Right lobe of liver (tissue), 4 donors: ENCODE measurements around the gene ZNF768.

Experiments used
- POLR2A ChIP-seq: fragments of 450-650 bp; IDR thresholded peaks from one replicate; pipeline ENCODE4 v1.6.1; 2017; ENCODE audit warnings: antibody characterized with exemption, mild to moderate bottlenecking
- TF ChIP-seq, protein P1 (sequence below), 4 donors: fragments of 200-600 bp in 3 of 4; fragments of 450-650 bp in 1 of 4; IDR thresholded peaks; one replicate each; pipeline versions ENCODE4 v1.5.1 to v1.8.0; 2016 to 2022; ENCODE audit warnings: antibody characterized with exemption in 4 of 4, mild to moderate bottlenecking in 2 of 4
- donor health status: DM: no; HTN: no; CAD: no.
- donor health status: DM: no; HTN: no; CAD: no.
- donor health status: DM: no; HTN: yes; CAD: no.

DNA sequence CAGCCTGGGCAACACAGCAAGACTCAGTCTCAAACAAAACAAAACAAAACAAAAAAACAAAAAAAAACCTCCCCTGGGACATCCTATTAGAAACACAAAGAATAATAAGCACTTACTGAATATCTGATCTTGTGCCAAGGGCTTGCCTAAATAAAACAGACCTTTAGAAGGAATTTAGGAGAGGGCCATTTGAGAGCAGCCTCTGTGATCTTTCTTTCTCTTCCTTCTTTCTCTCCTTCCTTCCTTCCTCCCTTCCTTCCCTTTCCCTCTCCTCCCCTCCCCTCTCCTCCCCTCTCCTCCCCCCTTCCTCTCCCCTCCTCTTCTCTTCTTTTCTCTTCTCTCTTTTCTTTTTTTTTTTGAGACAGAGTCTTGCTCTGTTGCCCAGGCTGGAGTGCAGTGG, 41.5 kb downstream of the ZNF768 start:
- TF ChIP-seq POLR2A, result no peak
- TF ChIP-seq, protein P1, sequence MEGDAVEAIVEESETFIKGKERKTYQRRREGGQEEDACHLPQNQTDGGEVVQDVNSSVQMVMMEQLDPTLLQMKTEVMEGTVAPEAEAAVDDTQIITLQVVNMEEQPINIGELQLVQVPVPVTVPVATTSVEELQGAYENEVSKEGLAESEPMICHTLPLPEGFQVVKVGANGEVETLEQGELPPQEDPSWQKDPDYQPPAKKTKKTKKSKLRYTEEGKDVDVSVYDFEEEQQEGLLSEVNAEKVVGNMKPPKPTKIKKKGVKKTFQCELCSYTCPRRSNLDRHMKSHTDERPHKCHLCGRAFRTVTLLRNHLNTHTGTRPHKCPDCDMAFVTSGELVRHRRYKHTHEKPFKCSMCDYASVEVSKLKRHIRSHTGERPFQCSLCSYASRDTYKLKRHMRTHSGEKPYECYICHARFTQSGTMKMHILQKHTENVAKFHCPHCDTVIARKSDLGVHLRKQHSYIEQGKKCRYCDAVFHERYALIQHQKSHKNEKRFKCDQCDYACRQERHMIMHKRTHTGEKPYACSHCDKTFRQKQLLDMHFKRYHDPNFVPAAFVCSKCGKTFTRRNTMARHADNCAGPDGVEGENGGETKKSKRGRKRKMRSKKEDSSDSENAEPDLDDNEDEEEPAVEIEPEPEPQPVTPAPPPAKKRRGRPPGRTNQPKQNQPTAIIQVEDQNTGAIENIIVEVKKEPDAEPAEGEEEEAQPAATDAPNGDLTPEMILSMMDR (IDR thresholded peaks at IDR 0.05), result no peak
